HG03520 (cell line): ENCODE results near the gene TSR3.

Source experiments
- ATAC-seq: cut with Tn5 transposase; IDR thresholded peaks from one replicate; pipeline ENCODE4 v1.9.1; 2021; ENCODE audit warnings: mild to moderate bottlenecking, moderate library complexity; ENCODE audit not compliant: unreplicated experiment

Gene TSR3

DNA sequence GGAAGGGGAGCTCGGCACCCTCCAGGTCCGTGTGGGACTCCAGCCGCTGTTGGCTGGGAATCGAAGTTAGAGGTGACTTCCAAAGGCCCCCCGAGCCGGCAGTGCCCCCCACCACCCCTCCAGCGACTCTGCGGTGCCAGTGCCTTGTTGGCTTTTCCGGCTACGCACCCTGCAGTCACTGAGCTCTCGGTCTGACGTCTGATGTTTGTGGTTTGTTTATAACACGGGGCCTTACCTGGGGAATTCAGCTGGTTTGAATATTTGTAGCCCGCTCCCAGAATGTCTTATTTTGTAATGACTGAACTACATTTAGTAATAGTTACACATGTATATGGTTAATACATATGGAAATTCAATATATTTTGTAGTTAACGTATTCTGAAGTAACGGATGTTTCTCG is 25.3 kb downstream of the TSR3 start:
- ATAC-seq: no peak

DNA sequence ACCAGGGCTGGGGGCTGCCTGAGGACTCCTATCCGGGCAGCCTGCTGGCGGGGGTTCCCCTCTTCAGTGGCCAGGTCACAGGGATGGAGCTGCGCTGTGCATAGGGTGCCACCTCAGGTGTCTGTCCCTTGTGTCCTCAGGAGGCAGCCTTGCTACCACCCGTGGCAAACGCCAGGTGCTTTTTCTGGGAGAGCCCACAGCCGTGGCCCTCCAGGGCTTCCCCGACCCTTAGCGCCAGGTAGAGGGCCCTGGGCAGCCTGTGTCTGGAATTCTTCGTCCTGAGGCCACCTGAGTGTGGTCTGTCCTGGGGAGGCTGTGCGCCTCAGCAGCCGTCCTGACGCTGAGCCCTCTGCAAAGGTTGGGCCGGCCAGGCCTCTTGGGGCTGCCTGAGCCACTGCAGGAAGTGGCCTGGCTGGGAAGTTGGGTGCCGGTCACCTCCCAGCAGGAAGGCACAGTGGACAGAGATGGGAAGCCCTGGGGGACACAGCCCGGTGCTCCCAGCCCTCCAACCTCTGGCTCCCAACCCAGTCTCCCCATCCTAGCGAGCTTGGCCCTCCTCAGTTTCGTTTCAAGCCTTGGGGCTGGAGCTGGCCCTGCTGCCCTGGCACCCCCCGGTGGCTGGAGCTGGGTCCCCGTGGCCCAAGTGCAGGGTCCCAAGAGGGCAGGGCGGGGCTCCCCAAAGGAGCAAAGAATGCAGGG is 25.9 kb downstream of the TSR3 start:
- ATAC-seq: no peak

DNA sequence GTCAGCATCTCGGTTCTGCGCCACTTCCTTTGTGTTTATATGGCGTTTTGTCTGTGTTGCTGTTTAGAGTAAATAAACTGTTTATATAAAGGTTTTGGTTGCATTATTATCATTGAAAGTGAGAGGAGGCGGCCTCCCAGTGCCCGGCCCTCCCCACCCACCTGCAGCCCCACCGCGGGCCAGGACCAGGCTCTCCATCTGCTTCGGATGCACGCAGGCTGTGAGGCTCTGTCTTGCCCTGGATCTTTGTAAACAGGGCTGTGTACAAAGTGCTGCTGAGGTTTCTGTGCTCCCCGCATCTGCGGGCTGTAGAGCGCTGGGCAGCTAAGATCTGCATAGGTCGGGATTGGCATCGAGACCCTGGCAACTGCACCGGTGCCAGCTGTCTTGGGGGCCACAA is 26.4 kb downstream of the TSR3 start:
- ATAC-seq: no peak

DNA sequence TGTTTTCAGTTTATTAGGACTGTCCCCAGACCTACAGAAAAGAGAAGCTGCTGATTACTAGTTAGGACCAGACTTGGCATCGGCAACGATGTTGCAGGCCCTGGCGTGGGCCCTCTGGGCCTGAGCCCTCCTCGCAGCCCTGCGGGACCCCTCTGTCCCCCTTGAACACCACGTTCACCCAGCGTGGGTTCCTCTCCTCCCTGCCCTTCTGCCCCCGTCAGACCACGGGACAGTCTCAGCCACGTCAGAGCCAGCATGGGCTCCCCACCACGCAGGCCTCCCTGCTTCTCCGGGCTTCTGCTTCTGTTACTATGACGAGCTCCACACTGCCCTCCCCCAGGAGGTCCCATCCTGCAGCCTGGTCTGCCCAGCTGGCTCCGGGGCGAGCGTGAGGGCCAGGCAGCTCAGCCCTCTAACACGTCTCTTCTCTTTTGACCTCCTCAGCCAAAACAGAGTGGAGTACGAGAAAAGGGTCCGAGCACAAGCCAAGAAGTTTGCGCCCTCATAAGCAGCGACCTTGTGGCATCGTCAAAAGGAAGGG is 27.3 kb downstream of the TSR3 start:
- ATAC-seq: no peak

DNA sequence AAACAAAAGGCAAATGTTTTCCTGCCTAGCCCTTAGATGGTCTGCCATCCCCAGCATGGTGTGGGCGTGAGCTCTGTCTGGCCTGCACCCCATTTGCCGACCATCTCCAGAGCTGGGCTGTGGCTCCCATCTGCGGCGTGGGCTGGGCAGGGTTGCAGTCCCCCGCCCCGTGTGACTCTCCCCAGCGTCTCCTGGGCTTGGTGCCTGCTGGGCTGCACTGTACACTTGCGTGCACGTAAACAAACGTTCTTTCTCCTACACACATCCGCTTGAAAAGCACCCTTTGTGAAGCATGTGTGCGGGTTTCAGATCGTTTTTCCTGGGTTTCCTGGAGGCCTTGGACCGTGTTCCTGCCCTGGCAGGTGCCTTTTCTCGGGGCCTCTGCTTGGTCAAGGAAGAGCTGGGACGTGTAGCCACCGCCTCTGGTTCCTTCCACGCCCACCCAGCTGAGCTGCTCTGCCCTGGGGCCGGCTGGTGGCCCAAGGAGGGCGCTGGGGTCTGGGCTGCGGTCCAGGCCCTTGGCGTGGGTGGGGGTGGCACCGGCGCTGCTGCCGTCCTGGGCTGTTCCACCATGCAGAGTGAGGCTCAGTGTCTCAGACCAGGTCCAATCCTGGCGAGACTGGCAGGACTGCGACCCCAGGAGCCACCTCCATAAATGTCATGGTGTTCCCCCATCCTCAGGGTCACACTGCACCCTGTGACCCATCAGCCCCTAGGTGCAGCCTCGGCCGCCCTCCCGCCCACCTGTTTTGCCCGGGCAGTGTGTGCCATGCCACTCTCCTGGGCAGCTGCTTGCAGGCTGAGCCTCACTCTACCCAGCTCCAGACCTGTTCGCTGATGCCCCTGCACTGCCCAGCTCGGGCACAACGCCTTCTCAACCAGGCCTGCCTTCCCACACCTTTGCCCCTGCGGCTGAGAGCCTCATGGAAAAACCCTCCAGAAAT is 28.1 kb downstream of the TSR3 start:
- no peak for ATAC-seq

DNA sequence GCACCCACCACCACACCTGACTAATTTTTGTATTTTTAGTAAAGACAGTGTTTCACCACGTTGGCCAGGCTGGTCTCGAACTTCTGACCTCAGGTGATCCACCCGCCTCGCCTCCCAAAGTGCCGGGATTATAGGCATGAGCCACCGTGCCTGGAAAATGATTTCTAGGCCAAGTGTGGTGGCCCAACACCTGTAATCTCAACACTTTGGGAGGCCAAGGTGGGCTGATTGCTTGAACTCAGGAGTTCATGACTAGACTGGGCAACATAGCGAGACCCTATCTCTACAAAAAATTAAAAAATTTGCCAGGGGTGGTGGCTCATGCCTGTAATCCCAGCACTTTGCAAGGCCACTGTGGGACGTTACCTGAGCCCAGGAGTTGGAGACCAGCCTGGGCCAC is 29.3 kb downstream of the TSR3 start:
- ATAC-seq: no peak

DNA sequence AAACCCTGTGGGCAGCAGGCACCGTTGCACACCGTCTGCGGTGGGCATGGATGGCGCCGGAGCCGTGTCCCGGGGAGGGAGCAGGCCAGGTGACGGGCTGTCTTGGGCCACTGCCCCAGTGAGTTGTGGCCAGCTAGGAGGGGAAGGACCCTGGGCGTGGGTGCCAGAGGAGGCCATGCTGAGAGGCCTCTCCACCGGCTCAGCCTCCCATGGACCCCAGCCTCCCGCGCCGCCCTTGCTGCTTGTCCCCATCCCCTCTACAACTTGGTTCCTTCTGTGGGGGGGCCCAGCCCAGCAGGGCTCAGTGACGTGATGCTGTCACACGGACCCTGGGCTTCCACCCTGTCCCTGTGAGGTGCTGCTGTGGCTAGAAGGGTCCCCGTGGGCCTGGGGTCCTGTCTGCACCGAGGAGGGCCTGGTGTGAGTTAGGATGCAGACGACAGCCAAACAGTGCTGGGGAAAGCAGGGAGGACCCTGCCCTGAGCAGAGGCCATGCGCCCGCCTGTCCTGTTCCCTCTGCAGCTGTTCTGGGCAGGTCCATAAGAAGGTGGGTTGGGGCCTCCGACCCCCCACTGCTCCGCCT is 30.9 kb downstream of the TSR3 start:
- no peak for ATAC-seq

DNA sequence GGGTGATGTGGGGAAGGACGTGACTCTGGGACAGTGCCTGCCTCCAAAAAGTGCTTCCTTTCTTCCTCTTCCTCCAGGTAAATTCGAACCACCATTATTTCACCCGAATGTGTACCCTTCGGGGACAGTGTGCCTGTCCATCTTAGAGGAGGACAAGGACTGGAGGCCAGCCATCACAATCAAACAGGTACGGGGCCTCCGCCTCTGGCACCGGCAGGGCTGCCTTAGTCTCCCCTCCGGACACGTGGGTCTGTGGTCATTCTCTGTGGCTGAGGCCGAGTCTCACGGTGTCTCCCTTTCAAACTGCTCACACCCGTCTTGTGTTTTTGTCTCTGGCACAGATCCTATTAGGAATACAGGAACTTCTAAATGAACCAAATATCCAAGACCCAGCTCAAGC is 31.6 kb downstream of the TSR3 start:
- no peak for ATAC-seq

DNA sequence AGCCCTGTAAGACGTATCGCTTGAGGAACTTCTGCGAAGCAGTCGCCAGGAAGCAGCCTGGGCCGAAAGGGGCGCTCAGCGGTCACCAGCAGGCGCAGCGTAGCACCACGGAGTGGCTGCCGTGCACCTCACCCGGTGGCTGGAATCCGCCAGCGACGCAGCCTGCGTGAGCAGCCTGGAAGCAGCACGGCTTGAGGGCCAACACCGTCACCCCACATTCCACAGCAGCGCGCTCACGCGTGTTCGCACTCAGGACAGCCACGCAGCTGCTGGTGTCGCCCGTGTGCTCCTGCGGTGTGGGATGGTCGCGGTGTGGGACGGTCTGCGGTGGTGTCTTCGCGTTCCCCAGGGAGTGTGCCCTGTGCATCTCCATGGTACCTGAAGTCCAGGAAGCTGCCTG is 32.6 kb downstream of the TSR3 start:
- ATAC-seq: no peak

DNA sequence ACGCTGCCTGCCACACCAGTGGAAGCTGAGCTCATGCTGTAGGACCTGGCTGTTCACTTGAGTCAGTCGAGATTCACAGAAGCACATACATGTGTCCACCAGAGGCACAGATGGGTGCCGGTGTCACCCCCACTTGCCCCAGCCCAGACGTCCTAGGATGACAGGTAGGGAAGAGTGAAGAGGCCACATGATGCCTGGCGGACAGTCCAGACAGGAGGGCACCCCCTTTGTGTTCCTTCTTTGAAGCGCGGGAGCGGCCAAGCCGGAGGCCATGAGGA is 33.5 kb downstream of the TSR3 start:
- ATAC-seq: no peak

DNA sequence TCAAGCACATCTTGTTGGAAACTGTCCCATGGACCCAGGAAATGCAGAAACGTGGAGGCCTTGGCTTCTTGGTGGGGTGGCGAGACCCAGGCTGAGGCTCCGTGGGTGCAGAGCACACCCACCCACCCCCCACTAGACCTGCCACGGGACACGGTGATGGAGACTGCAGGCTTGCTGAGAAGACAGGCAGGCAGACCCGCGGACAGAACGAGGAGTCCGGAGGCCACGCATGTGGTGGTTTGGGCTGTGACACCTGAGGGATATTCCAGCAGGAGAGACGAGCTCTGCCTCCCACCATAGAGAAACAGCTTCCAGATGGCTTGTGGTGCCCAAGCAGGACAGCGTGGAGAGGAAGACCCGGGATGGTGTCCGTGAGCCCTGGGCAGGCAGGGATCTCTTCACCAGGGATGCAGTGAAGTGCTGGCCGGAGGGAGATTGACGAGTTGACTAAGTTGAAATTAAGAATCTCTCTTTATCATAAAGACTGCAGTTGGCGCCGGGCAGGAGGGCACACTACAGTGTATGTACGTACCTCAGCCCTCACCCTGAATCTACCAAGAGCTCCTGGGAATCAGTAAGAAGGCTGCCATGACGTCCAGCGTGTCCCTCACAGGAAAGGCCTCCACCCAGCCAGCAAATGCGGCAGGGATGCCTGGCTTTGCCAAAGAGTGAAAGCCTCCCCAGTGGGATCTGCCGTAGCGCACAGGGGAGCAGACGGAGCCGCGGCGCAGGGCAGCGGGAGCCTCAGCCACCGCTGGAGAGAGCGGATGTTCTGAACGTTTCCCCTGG is 34.0 kb downstream of the TSR3 start:
- no peak for ATAC-seq

DNA sequence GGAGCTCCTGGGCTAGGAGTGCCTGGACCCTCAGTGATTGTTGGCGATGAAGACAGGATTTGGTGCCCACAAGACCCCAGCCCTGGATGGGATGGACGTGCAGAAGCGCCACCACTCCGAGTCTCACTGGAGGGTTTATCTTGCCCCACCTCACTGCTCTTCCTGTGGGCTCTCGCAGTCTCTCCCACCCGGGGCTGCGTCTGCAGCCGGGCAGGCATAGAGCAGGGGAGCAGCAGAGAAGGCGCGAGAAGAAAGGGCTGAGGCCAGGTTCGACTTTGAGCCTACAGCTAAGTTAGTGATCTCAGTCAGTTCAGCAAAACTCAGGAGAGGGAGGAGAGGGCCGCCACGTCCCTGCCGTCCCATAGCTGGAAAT is 35.7 kb downstream of the TSR3 start:
- no peak for ATAC-seq

DNA sequence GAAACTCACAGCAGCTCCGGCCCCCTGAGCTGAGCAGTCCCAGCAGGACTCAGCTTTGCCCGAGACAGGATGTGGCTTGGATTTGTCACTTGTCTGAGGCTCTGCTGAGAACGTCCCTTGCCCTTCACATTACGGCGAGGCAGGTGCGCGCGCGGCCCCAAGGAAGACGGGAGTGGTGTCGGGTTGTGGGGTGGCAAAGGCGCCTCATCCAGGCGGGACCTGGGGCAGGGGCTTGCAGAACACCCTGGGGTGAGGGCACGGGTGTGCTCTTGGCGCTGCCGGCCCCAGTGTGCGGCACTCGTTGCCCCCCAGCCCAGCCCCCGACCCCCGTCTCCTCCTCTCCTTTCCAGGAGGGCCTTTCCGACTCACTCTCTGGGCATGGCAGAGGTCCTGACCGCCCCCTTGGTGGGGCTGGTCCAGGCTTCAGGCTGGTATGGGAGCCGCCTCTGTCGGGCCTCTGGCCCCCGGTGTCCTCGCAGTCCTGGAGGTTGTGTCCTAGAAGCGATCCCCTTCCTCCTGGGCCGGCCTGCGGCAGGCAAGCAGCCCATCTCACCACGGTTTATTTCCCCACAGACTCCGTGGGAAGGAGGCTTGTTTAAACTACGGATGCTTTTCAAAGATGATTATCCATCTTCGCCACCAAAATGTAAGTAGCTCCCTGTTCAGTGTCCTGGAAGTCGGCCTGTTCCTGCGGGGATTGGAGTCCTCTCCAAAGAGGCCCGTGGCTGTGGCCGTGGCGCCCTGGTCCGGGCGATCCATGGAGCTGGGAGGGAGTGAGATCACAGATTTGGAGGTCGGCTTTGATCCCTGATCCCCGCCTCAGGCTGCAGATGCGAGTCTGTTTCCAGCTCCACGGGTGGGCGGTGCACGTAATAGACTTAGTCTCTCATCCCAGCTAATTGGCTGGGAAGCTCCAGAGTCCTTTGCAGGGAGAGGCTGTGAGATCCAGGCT is 36.3 kb downstream of the TSR3 start:
- no peak for ATAC-seq

DNA sequence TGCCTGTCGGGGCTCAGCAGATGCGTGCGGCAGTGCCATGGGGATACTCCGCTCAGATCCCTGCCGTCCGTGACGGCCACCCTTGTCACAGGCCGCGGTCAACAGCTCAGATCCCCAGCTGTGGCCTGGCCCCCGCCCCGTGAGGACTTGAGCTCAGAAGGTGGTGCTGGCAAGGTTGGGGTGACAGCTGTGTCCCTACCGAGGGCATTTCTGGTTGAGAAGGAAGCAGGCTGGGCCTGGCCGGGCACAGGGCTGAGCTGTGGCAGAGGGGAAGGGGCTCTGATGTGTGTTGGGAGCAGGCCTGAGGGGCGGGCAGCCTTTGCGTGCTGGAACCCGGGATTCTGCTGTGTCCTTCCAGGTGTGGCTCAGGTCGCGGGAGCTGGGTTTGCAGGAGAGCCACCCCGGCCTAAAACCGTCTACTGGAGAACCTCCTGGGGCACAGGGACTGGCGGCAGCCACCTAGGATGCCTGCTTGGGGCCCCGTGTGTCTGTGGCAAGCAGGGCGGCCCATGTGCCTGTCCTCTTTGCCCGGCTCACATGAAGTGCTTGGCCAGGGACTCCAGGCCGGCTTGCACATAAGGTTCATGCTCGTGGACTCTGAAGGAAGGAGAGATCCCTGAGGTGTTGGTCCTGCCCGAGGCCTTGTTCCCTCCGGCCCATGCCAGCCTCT is 37.1 kb downstream of the TSR3 start:
- no peak for ATAC-seq

DNA sequence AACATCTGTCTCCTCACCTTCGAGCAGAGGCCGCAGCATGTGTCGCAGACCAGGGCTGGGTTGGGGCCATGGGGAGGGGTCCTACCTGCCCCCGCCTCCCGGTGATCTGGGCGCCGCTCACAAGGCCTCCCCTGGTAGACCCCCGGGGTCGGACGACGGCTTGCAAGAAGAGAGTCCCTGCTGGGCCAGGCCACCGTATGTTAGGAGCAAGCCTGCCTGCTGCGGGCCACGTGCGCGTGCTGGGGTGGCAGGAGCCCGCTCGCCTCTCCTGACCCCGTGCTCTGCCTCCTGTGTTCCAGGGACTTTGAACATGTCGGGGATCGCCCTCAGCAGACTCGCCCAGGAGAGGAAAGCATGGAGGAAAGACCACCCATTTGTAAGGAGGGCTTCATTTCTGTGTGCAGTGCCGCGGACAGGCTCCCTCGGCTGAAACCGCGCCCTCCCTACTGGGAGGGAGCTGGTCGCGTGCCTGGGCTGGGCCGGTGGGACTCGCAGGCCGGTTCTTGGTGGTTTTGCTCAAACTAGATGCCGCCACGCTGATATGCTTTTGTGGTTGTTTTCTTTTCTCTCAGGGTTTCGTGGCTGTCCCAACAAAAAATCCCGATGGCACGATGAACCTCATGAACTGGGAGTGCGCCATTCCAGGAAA is 37.8 kb downstream of the TSR3 start:
- ATAC-seq: no peak

DNA sequence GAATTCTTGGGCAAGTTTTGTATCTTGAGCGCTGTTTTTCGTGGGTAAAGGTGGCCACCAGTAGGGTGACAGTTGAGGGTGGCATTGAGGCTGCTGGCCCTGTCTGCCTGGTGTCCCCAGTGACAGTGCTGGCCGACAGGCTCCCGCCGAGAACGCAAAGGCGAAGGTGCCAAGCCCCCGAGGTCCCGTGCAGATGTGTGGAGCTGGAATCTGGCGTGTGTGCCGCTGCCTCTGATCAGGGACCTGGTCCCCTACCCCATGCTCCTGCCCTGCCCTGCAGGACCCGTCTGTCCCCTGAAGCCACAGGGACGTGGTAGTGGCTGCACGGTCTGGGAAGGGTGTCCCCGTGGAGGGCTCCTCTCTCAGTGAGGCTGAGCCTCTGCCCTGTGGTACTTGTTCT is 38.8 kb downstream of the TSR3 start:
- ATAC-seq: no peak

DNA sequence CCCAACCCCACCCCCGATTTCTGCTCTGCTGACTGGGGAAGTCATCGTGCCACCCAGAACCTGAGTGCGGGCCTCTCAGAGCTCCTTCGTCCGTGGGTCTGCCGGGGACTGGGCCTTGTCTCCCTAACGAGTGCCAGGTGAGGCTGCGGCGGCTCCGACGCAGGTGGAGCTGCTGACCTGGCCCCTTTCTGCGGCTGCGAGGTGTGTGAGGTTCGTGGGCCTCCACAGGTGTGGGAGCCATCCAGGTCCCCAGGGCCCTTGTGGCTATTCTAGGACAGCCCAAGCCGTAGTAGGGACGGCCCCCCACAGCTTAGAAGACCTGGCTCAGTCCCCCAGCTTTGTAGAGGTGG is 39.2 kb downstream of the TSR3 start:
- no peak for ATAC-seq

DNA sequence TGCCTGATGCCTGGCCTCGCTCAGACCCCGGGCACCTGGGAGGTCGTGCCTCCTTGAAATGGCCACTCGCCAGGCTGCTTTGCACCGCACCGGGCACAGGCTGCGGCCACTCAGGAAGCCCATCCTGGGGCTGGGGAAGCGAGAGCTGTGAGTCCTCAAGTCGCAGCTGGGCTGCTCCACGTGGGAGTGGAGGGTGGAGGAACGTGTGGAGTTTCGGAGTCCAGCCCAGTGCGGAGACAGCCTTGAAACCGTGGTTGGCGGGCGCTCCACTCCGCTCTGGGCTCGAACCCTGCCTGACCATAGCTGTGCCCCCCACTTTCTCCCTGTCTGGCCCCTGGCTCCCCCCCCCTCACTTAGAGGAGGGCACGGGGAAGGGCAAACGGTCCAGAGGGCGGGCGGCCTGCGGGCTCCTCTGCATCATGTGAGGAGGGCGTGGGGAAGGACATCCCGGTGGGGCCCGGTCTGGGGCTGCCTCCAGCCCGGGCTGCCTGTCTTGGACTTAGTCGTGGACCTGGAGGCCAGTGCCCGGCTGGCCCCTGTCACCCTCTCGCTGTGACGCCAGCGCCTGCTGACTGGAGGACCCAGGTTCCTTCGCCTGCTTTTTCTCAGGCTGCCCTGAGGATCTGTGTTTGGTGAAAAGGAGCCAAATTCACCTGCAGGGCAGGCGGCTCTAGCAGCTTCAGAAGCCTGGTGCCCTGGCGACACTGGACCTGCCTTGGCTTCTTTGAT is 39.8 kb downstream of the TSR3 start:
- ATAC-seq: no peak
